ENCODE results near the gene CAVIN1. TPM values are rescaled to one million over a fixed set of nuclear protein-coding genes. Genes with fewer than 3 reads are reported as not detected.
"Not testable (repeated sequence)": the region's sequence is repeated elsewhere in the genome, so short reads cannot be mapped to it uniquely, and the experiment has no call there.

Gene CAVIN1
- total RNA-seq, 3 donors from 2014 or later = 0.76 to 1.1 (median 0.92) TPM

DNA sequence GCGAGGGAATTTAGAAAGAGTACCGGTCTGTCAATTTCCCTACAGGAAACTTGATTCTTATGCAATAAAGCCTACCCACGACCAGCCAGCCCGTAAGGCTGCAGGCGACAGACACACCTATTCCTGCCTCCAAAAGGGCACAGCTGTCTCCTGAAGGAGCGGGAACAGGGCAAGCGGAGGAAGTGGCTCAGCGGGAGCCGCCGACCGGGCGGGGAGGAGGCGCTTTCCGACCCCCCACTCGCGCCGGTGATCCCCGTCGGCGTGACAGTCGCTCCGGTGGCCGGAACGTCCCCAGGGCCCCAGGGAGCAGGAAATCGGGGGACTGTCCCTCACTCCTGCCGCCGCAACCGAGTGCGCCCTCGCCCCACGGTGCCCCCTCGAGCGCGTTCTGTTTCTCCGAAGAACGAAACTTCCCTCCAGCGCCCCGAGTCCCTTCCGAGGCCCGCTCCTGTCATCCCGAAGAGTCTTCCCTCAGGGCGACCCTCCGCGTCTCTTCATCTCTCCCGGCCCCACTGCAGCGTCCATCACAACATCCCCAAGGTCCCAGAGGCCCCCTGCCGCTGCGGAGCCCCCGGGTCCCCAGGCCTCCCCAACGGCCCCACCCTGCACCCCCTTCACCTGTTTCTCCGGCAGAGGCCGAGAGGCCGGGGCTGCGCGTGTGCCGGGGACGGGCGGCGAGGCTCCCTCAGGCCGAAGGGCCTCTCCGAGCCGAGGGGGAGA lies 35.2 kb downstream of the CAVIN1 start:
- H3K4me1 Mint-ChIP-seq (ENCODE audit: low read depth) = peaks cover 55% of the 10 kb centered on the region
- H3K9me3 Mint-ChIP-seq = no peaks in the 10 kb centered on the region
- peaks cover 5% of the 10 kb centered on the region for H3K36me3 Mint-ChIP-seq (ENCODE audit: insufficient read depth)
- no peaks in the 10 kb centered on the region for H3K27me3 Mint-ChIP-seq (ENCODE audit: low read depth)
- DNase-seq = no peak
- H3K4me3 Mint-ChIP-seq = peak overlapping the region; percentile 97
- no peak for ATAC-seq

DNA sequence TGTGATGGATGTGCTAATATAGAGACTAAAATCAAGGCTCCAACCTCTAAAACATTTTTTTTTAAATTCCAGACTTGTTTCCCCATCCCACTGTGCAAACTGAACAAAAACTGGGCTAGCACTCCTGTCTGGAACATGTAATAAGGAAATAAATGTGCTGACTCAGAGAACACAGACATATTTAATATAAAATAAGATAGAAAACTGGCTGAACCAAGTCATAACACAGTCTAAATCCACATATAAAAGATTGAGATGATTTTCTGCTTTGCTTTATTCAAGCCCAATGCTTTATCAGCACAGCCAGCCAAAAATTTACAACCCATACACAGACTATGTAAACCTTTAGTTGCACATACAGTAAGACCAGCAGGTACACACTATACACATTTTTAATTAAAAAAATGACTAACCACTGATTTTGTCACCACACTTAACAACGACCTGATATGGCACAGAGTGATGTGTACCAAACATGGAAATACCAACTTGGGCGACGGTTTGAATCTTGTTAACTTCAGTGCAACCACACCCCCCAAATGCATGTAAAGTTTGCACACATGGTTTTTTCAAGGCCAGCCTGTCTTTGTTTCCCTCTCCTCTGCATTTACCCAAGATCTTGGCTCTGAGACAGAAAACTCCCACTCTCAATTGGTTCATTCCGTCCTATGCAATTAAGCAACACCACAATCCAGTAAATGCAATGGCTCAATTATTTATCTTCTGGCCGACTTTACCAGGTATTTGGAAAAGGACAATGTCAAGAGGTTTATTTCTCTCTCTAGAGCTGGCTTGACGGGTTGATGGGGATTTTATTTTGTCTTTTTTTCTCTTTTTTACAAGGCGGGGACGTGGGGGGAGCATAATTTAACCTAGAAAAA lies 36.0 kb downstream of the CAVIN1 start:
- H3K9me3 Mint-ChIP-seq = no peaks in the 10 kb centered on the region
- H3K4me3 Mint-ChIP-seq = peak overlapping the region; percentile 97
- no peaks in the 10 kb centered on the region for H3K27me3 Mint-ChIP-seq (ENCODE audit: low read depth)
- DNase-seq (no peak), ATAC-seq (no peak)
- peaks cover 5% of the 10 kb centered on the region for H3K36me3 Mint-ChIP-seq (ENCODE audit: insufficient read depth)
- peaks cover 60% of the 10 kb centered on the region for H3K4me1 Mint-ChIP-seq (ENCODE audit: low read depth)

DNA sequence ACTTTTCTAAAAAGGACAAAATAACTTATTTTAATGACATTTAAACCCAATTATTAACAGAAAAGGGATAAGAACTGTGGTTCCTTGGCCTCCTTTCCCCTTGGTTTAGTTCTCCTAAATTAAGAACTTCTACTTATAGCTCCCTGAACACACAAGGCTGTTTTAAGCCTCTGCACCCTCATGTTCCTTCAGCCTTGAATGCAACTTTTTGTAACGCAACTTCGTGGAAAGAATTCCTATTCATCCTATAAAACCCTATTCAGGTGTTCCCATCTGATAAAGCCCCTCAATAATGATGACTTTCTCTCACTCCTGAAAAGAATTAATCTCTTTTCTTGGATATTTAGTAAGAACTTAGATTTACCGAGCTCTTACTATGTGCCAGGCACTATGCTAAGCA lies 41.2 kb downstream of the CAVIN1 start:
- Mint-ChIP-seq H3K27me3 (ENCODE audit: low read depth) (no peaks in the 10 kb centered on the region), H3K36me3 (ENCODE audit: insufficient read depth) (peaks cover 12% of the 10 kb centered on the region), H3K9me3 (no peaks in the 10 kb centered on the region), H3K4me1 (ENCODE audit: low read depth) (peaks cover 80% of the 10 kb centered on the region), H3K4me3 (no peak overlapping the region)
- ATAC-seq (no peak), DNase-seq (no peak)

DNA sequence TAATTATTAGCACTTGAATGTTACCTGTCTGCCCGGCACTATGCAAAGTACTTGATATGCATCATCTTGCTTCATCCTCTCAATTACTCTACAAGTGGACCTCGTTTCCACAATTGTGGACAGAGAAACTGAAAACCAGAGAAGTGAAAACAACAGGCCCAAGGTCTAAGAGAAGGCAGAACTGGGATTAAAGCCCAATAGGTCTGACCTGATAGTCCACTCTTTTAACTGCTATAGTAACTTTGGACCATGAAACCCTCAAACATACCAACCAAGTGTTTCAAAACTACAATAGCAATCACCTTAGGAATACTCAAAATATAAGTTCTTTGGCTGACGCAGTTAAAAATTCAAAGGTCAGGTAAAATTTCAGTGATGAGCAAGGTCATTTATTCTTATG lies 42.1 kb downstream of the CAVIN1 start:
- ATAC-seq (no peak), DNase-seq (no peak)
- Mint-ChIP-seq H3K4me1 (ENCODE audit: low read depth) (peaks cover 72% of the 10 kb centered on the region), H3K36me3 (ENCODE audit: insufficient read depth) (peaks cover 10% of the 10 kb centered on the region), H3K27me3 (ENCODE audit: low read depth) (no peaks in the 10 kb centered on the region), H3K4me3 (no peak overlapping the region), H3K9me3 (no peaks in the 10 kb centered on the region)

DNA sequence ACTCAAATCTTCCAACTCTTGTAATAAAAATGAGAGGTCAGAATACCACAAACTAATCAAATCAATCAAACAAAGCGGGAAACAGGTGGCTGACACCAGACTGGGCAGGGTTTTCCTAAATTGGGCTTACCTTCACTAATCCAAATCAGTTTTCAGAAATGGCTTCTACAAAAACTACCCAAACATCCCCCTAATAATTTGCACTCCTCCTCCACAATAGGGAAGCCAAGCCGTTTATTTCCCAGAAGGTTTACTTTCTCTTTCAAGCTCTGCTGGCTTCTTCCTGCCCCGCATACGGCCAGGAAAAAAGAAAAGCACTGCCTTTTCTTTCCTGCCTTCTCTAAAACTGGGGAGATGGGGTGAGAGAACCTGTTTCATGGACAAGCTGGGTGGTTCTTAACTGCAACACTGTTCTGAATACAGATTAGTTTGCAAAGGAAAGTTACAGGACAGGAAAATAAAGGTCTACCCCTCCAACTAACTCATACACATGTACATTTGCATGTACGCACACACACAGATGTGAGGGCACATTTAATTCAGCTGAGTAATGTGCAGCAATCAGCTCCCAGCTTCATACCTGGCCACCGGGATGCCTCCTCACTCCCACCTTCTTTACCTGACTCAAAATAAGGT lies 44.0 kb downstream of the CAVIN1 start:
- DNase-seq = no peak
- peak overlapping the region; percentile 64 for H3K4me3 Mint-ChIP-seq
- H3K27me3 Mint-ChIP-seq (ENCODE audit: low read depth) = no peaks in the 10 kb centered on the region
- no peaks in the 10 kb centered on the region for H3K9me3 Mint-ChIP-seq
- peak; percentile 60 to 76 for ATAC-seq
- peaks cover 11% of the 10 kb centered on the region for H3K36me3 Mint-ChIP-seq (ENCODE audit: insufficient read depth)
- H3K4me1 Mint-ChIP-seq (ENCODE audit: low read depth) = peaks cover 67% of the 10 kb centered on the region

DNA sequence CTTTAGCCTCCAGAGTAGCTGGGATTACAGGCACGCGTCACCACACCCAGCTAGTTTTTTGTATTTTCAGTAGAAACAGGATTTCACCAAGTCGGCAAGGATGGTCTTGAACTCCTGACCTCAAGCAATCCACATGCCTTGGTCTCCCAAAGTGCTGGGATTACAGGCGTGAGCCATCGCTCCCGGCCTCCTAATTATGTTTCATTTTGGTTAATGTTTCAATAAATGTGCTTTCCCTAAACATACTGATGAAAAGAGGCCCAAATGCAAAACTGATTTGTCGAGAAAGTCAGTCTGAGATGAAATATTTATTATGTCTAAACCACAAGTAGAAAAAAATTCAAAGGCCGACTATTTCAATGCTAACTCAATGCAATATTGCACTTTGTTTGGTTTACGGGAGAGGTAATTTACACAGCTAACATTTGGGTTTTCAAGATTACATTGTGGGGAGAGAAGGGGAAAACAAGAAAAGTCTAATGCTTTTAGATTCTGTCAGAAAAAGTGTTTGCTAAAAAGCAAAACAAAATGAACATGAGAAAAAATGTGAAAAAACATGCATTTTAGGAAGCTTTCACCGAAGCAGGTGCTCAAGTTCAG lies 44.6 kb downstream of the CAVIN1 start:
- Mint-ChIP-seq H3K36me3 (ENCODE audit: insufficient read depth) (peaks cover 11% of the 10 kb centered on the region), H3K27me3 (ENCODE audit: low read depth) (no peaks in the 10 kb centered on the region), H3K9me3 (no peaks in the 10 kb centered on the region), H3K4me1 (ENCODE audit: low read depth) (peaks cover 66% of the 10 kb centered on the region), H3K4me3 (peak overlapping the region; percentile 64)
- peak in 1 of 2 donors; percentile 6 for ATAC-seq
- no peak for DNase-seq

DNA sequence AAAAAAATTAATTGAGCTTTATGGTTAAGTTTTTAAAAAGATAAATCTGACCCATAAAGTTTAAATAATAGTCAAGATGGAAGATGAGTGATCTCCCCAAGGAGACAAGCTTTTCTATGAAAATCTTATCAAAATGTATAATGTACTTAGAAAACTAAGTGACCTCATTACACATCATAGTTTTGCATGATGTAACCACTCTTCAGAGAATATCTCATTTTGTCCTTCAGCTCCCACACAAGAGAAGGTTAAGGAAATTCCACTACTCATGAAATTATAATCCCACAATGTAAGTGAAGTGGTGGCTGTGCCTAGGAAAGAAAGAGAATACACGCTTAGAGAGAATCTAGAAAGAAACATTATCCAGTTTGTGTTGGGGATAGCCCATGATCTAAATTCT lies 49.2 kb downstream of the CAVIN1 start:
- Mint-ChIP-seq H3K9me3 (peaks cover 3% of the 10 kb centered on the region), H3K4me1 (ENCODE audit: low read depth) (peaks cover 50% of the 10 kb centered on the region), H3K4me3 (no peak overlapping the region), H3K27me3 (ENCODE audit: low read depth) (no peaks in the 10 kb centered on the region), H3K36me3 (ENCODE audit: insufficient read depth) (peaks cover 19% of the 10 kb centered on the region)
- DNase-seq = no peak
- no peak for ATAC-seq

DNA sequence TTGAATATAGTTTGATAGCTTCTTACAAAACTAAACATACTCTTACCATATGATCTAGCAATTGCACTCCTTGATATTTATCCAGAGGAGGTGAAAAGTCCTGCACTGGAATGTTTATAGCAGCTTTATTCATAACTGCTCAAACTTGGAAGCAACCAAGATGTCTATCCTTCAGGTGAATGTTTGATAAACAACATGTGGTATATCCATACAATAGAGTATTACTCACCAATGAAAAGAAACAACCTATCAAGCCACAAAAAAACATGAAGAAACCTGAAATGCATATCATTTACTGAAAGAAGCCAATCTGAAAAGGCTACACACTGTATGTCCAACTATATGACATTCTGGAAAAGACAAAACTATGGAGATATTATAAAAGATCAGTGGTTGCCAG lies 50.9 kb downstream of the CAVIN1 start:
- no peak overlapping the region for H3K4me3 Mint-ChIP-seq
- DNase-seq = no peak
- no peak for ATAC-seq
- no peaks in the 10 kb centered on the region for H3K27me3 Mint-ChIP-seq (ENCODE audit: low read depth)
- peaks cover 3% of the 10 kb centered on the region for H3K9me3 Mint-ChIP-seq
- H3K36me3 Mint-ChIP-seq (ENCODE audit: insufficient read depth) = peaks cover 19% of the 10 kb centered on the region
- peaks cover 47% of the 10 kb centered on the region for H3K4me1 Mint-ChIP-seq (ENCODE audit: low read depth)

DNA sequence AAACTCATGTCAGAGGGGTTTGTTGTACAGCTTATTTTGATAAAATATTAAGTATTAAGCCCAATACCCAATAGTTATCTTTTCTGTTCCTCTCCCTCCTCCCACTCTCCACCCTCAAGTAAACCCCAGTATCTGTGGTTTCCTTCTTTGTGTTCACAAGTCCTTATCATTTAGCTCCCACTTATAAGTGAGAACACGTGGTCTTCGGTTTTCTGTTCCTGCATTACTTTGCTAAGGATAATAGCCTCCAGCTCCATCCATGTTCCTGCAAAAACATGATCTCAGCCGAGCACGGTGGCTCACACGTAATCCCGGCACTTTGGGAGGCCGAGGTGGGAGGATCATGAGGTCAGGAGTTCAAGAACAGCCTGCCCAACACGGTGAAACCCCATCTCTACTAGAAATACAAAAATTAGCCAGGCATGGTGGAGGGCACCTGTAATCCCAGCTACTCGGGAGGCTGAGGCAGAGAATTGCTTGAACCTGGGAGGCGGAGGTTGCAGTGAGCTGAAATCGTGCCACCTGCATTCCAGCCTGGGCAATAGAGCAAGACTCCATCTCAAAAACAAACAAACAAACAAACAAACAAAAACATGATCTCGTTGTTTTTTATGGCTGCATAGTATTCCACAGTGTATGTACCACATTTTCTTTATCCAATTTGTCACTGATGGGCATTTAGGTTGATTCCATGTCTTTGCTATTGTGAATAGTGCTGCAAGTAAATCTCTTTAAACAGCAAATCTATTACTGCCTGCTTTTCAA lies 54.1 kb downstream of the CAVIN1 start:
- DNase-seq; ATAC-seq; H3K9me3 Mint-ChIP-seq; H3K4me3 Mint-ChIP-seq; H3K27me3 Mint-ChIP-seq (ENCODE audit: low read depth): not testable (repeated sequence)
- peaks cover 59% of the 10 kb centered on the region for H3K4me1 Mint-ChIP-seq (ENCODE audit: low read depth)
- peaks cover 23% of the 10 kb centered on the region for H3K36me3 Mint-ChIP-seq (ENCODE audit: insufficient read depth)

DNA sequence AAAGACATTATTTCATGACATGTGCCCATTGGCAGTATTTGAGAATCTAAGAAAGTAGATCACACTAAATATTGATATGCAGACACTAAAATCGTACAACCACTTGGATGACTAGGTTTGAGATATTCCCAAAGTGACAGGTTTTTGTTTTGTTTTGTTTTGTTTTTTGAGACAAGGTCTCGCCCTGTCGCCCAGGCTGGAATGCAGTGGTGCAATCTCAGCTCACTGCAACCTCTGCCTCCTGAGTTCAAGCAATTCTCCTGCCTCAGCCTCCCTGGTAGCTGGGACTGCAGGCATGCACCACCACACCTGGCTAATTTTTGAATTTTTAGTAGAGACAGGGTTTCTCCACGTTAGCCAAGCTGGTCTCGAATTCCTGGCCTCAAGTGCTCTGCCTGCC lies 54.7 kb downstream of the CAVIN1 start:
- not testable (repeated sequence) for H3K27me3 Mint-ChIP-seq (ENCODE audit: low read depth); H3K4me3 Mint-ChIP-seq; DNase-seq; H3K9me3 Mint-ChIP-seq; ATAC-seq
- Mint-ChIP-seq H3K36me3 (ENCODE audit: insufficient read depth) (peaks cover 28% of the 10 kb centered on the region), H3K4me1 (ENCODE audit: low read depth) (peaks cover 63% of the 10 kb centered on the region)

DNA sequence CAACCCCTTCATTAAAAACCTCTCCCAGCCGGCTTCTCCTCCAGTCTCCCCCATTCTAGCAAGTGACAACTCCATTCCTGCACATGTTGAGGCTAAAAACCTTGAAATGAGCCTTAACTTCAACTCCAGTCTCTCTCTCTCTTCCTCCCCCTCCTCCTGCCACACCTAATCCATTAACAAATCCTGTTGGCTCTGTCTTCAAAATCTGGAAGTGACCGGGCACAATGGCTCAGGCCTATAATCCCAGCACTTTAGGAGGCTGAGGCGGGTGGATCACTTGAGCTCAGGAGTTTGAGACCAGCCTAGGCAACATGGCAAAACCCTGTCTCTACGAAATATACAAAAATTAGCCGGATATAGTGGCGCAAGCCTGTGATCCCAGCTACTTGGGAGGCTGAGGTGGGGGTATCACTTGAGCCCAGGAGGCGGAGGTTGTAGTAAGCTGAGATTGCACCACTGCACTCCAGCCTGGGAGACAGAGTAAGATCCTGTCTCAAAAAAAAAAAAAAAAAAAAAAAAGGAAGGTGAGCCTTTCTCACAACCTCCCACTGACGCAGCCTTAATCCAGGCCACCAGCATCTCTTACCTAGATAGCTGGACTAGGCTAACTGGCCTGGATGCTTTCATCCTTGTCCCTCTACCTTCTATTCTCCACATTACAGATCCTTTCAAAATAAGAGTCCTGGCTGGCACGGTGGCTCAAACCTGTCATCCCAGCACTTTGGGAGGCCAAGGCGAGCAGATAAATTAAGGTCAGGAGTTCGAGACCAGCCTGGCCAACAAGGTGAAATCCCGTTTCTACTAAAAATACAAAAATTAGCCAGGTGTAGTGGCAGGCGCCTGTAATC lies 56.7 kb downstream of the CAVIN1 start:
- not testable (repeated sequence) for H3K9me3 Mint-ChIP-seq; DNase-seq; H3K27me3 Mint-ChIP-seq (ENCODE audit: low read depth); H3K4me3 Mint-ChIP-seq; ATAC-seq
- Mint-ChIP-seq H3K36me3 (ENCODE audit: insufficient read depth) (peaks cover 32% of the 10 kb centered on the region), H3K4me1 (ENCODE audit: low read depth) (peaks cover 78% of the 10 kb centered on the region)

DNA sequence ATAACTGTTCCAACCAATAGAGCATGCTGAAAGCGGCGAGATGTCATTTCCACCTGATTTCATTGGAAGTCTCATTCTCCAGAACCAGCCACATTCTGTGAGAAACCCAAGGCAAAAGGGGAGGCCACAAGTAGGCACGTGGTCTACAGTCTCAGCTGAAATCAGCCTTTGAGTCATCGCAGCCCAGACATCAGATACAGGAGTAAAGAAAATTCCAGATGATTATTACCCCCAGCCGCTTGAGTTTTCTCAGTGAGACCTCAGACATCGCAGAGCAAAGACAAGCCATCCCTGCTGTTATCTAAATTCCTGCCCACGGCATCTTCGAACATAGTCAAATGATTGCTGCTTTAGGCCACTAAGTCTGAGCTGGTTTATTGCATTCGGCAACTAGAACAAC lies 57.9 kb downstream of the CAVIN1 start:
- Mint-ChIP-seq H3K27me3 (ENCODE audit: low read depth) (no peaks in the 10 kb centered on the region), H3K4me3 (no peak overlapping the region)

More for the DNA sequence above, 57.9 kb downstream of the CAVIN1 start:
- DNase-seq = peak; percentile 36
- H3K36me3 Mint-ChIP-seq (ENCODE audit: insufficient read depth) = peaks cover 30% of the 10 kb centered on the region
- peak; percentile 38 to 66 for ATAC-seq
- H3K9me3 Mint-ChIP-seq = no peaks in the 10 kb centered on the region
- H3K4me1 Mint-ChIP-seq (ENCODE audit: low read depth) = peaks cover 77% of the 10 kb centered on the region

Data from activated T-cell treated with anti-CD3 and anti-CD28 coated beads, Interleukin-2, amount 50 U/mL, for 4 hours (primary cell).